Spleen (tissue), 11 donors: ENCODE data around the gene DLEC1. TPM values are rescaled to one million over a fixed set of nuclear protein-coding genes. Genes with fewer than 3 reads are reported as not detected.

Experiments
- DNase-seq: peaks from one replicate; pipeline ENCODE4 v3.0.0-alpha.2; 2020
- H3K27ac ChIP-seq, 8 donors: fragments of 200-600 bp; sonication (generic) in 7 of 8; 1 replicate in 4 of 8; 2 replicates in 4 of 8; pipeline versions ENCODE4 v1.5.0 to v1.8.0; 2016 to 2021; ENCODE audit warnings: inconsistent platforms in 4 of 8, mild to moderate bottlenecking in 4 of 8, moderate library complexity in 1 of 8
- H3K27me3 ChIP-seq, 7 donors: fragments of 200-600 bp; sonication (generic) in 6 of 7; replicated peaks in 1 of 7; 1 replicate in 4 of 7; 2 replicates in 3 of 7; pipeline versions ENCODE4 v1.5.0 to v1.8.0; 2016 to 2021; ENCODE audit warnings: inconsistent platforms in 3 of 7, mild to moderate bottlenecking in 1 of 7
- H3K36me3 ChIP-seq, 6 donors: fragments of 200-600 bp; sonication (generic) in 5 of 6; 1 replicate in 4 of 6; 2 replicates in 2 of 6; pipeline versions ENCODE4 v1.5.0 to v1.8.0; 2016 to 2021; ENCODE audit warnings: inconsistent platforms in 2 of 6
- H3K4me1 ChIP-seq, 6 donors: fragments of 200-600 bp; sonication (generic) in 5 of 6; 1 replicate in 3 of 6; 2 replicates in 3 of 6; pipeline versions ENCODE4 v1.5.0 to v1.8.0; 2016 to 2021; ENCODE audit warnings: inconsistent platforms in 3 of 6
- H3K4me3 ChIP-seq, 8 donors: fragments of 200-600 bp; sonication (generic) in 7 of 8; 1 replicate in 4 of 8; 2 replicates in 4 of 8; pipeline versions ENCODE4 v1.5.0 to v1.8.0; 2016 to 2021; ENCODE audit warnings: inconsistent platforms in 4 of 8, mild to moderate bottlenecking in 4 of 8, moderate library complexity in 2 of 8
- H3K9me3 ChIP-seq, 8 donors: fragments of 200-600 bp; sonication (generic) in 7 of 8; 1 replicate in 4 of 8; 2 replicates in 4 of 8; pipeline versions ENCODE4 v1.5.0 to v1.8.0; 2016 to 2021; ENCODE audit warnings: inconsistent platforms in 4 of 8
- CTCF ChIP-seq, 11 experiments: fragments of 200-600 bp in 7 of 11; fragments of 450-650 bp in 4 of 11; sonication (generic) in 4 of 11; IDR thresholded peaks in 8 of 11; conservative IDR thresholded peaks in 3 of 11; 1 replicate in 7 of 11; 2 replicates in 4 of 11; pipeline versions ENCODE4 v1.4.0 to v1.8.0; 2016 to 2021; ENCODE audit warnings: antibody characterized with exemption in 11 of 11, inconsistent platforms in 4 of 11, mild to moderate bottlenecking in 1 of 11
- POLR2A ChIP-seq, 3 donors: fragments of 450-650 bp; IDR thresholded peaks; one replicate each; pipeline ENCODE4 v1.5.1; 2017; ENCODE audit warnings: antibody characterized with exemption in 3 of 3, mild to moderate bottlenecking in 1 of 3
- POLR2AphosphoS5 ChIP-seq, 3 donors: sonication (generic); formaldehyde crosslinking; IDR thresholded peaks; one replicate each; pipeline ENCODE4 v1.5.1; 2017; ENCODE audit warnings: antibody characterized with exemption in 3 of 3
- WGBS, 5 donors: extraction: QIAGEN DNeasy Blood & Tissue Kit in 3 of 5; methylation state at CpG; one replicate each; pipeline versions ENCODE4 v1.1.5 to v1.1.7; 2013 to 2018; 5-methylcytosine and 5-hydroxymethylcytosine counted together
- intact Hi-C: fragments of 100-400 bp; cut with DNase I; formaldehyde crosslinking; loops from one replicate; pipeline ENCODE4 v1.15.0; 2023; ENCODE audit warnings: low total_unique reads
- polyA plus RNA-seq, 3 donors: library from polyadenylated mRNA; stranded (reverse); fragments of 200-250 nt; gene quantifications; one replicate each; pipeline ENCODE4 v1.2.1, GENCODE V29; 2013
- total RNA-seq, 7 donors: library from RNA; depleted of rRNA in 3 of 7; stranded (reverse); fragments of >200 nt in 3 of 7; fragmentation: NEBNext Ultra II Directional in 4 of 7; extraction: Animal tissue kit (Norgen Biotek cat#: 25700) in 4 of 7; gene quantifications; one replicate each; pipeline versions ENCODE4 v1.1.0 to v1.2.1, GENCODE V29; 2016 to 2021
- donor health status: healthy with polysubstance abuse.
- donor health status: DM: no; HTN: no; CAD: no; lungs with moderate emphysema.
- donor health status: DM: no; HTN: no; CAD: no.
- donor health status: Bipolar disorder and iron deficiency.
- donor health status: healthy.
- donor health status: DM: no; HTN: no; CAD: no.
- donor health status: DM: yes; HTN: yes; CAD: no.

Gene DLEC1
- total and polyA plus RNA-seq, 10 donors: 0.36 to 2.3 (median 0.88) TPM

GRCh38 chr3:38036286-38036685 lies 2.7 kb upstream of the DLEC1 start:
- H3K27ac ChIP-seq: no peak overlapping the region
- no peak for DNase-seq
- no peaks in the 10 kb centered on the region for H3K36me3 ChIP-seq
- H3K4me3 ChIP-seq: no peak overlapping the region
- peaks cover 0 to 16% (median 0%) of the 10 kb centered on the region in 7 donors for H3K27me3 ChIP-seq
- no peaks in the 10 kb centered on the region for H3K9me3 ChIP-seq
- intact Hi-C loops: no loop called here
- TF ChIP-seq POLR2AphosphoS5 (IDR thresholded peaks at IDR 0.05): no peak
- no peak for TF ChIP-seq POLR2A (IDR thresholded peaks at IDR 0.05)
- TF ChIP-seq CTCF (IDR thresholded peaks at IDR 0.05 in 8 of 11, conservative IDR thresholded peaks at IDR 0.05 in 3 of 11): no peak
- 88 to 97% (median 95%) methylated on average over 5 of the region's 5 CpGs for WGBS, 5 donors
- H3K4me1 ChIP-seq: peaks cover 3 to 30% (median 24%) of the 10 kb centered on the region in 6 donors

- 86 to 94% (median 89%) methylated on average over 3 of the region's 3 CpGs for WGBS, 5 donors
- H3K4me3 ChIP-seq: no peak overlapping the region
- H3K27me3 ChIP-seq: peaks cover 0 to 10% (median 0%) of the 10 kb centered on the region in 7 donors
- intact Hi-C loops: no loop called here
- no peaks in the 10 kb centered on the region for H3K9me3 ChIP-seq
- no peaks in the 10 kb centered on the region for H3K36me3 ChIP-seq
- H3K27ac ChIP-seq: peak overlapping the region in 1 of 8 donors; percentile 86
- TF ChIP-seq POLR2A (IDR thresholded peaks at IDR 0.05) (no peak), POLR2AphosphoS5 (IDR thresholded peaks at IDR 0.05) (no peak), CTCF (IDR thresholded peaks at IDR 0.05 in 8 of 11, conservative IDR thresholded peaks at IDR 0.05 in 3 of 11) (no peak)
- no peak for DNase-seq
- peaks cover 3 to 26% (median 21%) of the 10 kb centered on the region in 6 donors for H3K4me1 ChIP-seq
Measured at GRCh38 chr3:38036906-38037305, 2.1 kb upstream of the DLEC1 start.

GRCh38 chr3:38038447-38038911 lies 529 bp upstream of the DLEC1 start:
- Histone ChIP-seq H3K36me3 (no peaks in the 10 kb centered on the region), H3K4me3 (peak overlapping the region in 2 of 8 donors; percentile 59 to 83), H3K4me1 (peaks cover 3 to 26% (median 21%) of the 10 kb centered on the region in 6 donors), H3K27me3 (peaks cover 0 to 3% (median 0%) of the 10 kb centered on the region in 7 donors), H3K9me3 (no peaks in the 10 kb centered on the region), H3K27ac (peak overlapping the region; percentile 48 to 86 (median 67))
- intact Hi-C loops: no loop called here
- WGBS, 5 donors: 50 to 64% (median 55%) methylated on average over 5 of the region's 5 CpGs
- DNase-seq: no peak
- TF ChIP-seq POLR2A (IDR thresholded peaks at IDR 0.05) (no peak), CTCF (IDR thresholded peaks at IDR 0.05 in 8 of 11, conservative IDR thresholded peaks at IDR 0.05 in 3 of 11) (no peak), POLR2AphosphoS5 (IDR thresholded peaks at IDR 0.05) (no peak)

GRCh38 chr3:38039899-38040261 lies 872 bp downstream of the DLEC1 start:
- 9 to 23% (median 14%) methylated on average over 11 of the region's 11 CpGs for WGBS, 5 donors
- intact Hi-C loops: no loop called here
- TF ChIP-seq CTCF (IDR thresholded peaks at IDR 0.05 in 8 of 11, conservative IDR thresholded peaks at IDR 0.05 in 3 of 11) (peak in 6 of 11 experiments; percentile 4 to 40 (median 28)), POLR2A (IDR thresholded peaks at IDR 0.05) (no peak), POLR2AphosphoS5 (IDR thresholded peaks at IDR 0.05) (peak in 1 of 3 donors; percentile 19)
- Histone ChIP-seq H3K36me3 (no peaks in the 10 kb centered on the region), H3K27ac (peak overlapping the region in 6 of 8 donors; percentile 41 to 86 (median 69)), H3K9me3 (no peaks in the 10 kb centered on the region), H3K4me3 (peak overlapping the region; percentile 58 to 83 (median 66)), H3K4me1 (peaks cover 3 to 26% (median 21%) of the 10 kb centered on the region in 6 donors), H3K27me3 (no peaks in the 10 kb centered on the region)
- peak; percentile 89 for DNase-seq
